ENCODE data around the gene PKNOX2.

The PKNOX2 gene

DNA sequence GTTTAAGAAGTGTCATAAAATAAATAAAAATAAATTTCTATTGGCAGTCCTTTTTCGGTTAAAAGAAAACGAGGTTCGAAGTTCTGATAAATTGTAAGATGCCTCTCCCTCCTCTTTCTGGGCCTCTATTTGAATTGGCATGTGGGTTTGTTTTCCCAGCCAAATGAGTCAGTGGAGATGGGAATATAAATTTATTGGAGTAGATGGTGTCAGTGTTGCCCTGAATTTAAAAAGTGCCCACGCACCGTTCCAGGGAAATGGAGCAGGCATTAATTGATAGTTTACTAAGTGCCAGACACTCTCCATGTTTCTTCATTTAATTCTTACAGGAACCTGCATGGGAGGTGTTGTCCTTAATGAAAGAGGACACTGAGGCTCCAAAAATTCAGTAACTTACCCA, 212.3 kb downstream of the PKNOX2 start:
- TF ChIP-seq, protein P1, sequence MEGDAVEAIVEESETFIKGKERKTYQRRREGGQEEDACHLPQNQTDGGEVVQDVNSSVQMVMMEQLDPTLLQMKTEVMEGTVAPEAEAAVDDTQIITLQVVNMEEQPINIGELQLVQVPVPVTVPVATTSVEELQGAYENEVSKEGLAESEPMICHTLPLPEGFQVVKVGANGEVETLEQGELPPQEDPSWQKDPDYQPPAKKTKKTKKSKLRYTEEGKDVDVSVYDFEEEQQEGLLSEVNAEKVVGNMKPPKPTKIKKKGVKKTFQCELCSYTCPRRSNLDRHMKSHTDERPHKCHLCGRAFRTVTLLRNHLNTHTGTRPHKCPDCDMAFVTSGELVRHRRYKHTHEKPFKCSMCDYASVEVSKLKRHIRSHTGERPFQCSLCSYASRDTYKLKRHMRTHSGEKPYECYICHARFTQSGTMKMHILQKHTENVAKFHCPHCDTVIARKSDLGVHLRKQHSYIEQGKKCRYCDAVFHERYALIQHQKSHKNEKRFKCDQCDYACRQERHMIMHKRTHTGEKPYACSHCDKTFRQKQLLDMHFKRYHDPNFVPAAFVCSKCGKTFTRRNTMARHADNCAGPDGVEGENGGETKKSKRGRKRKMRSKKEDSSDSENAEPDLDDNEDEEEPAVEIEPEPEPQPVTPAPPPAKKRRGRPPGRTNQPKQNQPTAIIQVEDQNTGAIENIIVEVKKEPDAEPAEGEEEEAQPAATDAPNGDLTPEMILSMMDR (IDR thresholded peaks at IDR 0.05), result no peak
- H3K4me1 Mint-ChIP-seq, result peaks cover 100% of the 10 kb centered on the region
- peaks cover 4% of the 10 kb centered on the region for H3K27me3 Mint-ChIP-seq (ENCODE audit: low read depth, poor library complexity)

DNA sequence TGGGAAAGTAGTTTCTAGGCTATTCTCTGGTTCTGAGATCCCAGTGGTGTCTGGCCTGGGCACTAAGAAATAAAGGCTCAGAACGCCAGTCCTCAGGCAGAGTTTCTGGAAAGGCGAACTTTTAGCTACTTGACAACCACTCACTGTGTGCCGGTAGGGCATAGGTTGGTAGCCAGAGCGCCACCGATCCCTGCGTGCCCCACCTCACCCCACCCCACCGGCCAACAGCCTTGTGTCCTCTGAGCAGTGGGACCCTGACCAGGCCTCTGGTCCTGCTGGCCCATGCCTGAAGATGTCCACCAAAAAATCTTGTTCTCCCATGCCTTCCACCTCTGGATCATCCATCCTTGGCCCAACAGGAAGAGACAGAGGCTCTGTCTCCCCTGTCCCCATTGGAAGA, 213.5 kb downstream of the PKNOX2 start:
- Mint-ChIP-seq H3K36me3 (ENCODE audit: low read depth) (peaks cover 17% of the 10 kb centered on the region), H3K27ac (no peak overlapping the region), H3K27me3 (ENCODE audit: low read depth, poor library complexity) (peaks cover 4% of the 10 kb centered on the region), H3K9me3 (no peaks in the 10 kb centered on the region), H3K4me1 (peaks cover 99% of the 10 kb centered on the region), H3K4me3 (no peak overlapping the region)
- TF ChIP-seq, protein P1 (IDR thresholded peaks at IDR 0.05), result no peak
- no peak for DNase-seq

More for the DNA sequence above, 212.3 kb downstream of the PKNOX2 start:
- Mint-ChIP-seq H3K9me3 (no peaks in the 10 kb centered on the region), H3K27ac (no peak overlapping the region), H3K4me3 (peak overlapping the region; percentile 45), H3K36me3 (ENCODE audit: low read depth) (peaks cover 12% of the 10 kb centered on the region)
- DNase-seq, result no peak

DNA sequence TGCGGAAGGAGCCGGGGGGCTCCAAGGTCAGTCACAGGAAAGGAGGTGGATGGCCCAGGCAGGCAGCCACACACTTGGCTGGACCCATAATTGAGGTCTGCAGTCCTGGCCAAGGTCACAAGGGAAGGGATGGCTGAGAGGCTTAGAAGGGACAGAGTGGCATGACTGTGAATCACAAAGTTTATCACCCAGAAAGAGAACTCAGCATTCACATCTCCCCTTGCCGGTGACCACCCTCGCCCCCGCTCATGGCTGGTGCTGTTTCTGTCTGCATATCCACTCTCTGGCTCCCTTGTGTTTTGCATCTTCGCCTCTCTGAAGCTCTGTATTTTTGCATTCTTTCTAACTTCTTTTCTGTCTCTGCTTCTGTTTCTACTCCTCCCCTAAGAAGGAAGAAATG, 214.0 kb downstream of the PKNOX2 start:
- DNase-seq, result peak; percentile 44
- Mint-ChIP-seq H3K36me3 (ENCODE audit: low read depth) (peaks cover 18% of the 10 kb centered on the region), H3K4me1 (peaks cover 94% of the 10 kb centered on the region), H3K9me3 (no peaks in the 10 kb centered on the region), H3K27me3 (ENCODE audit: low read depth, poor library complexity) (peaks cover 4% of the 10 kb centered on the region), H3K4me3 (no peak overlapping the region), H3K27ac (no peak overlapping the region)
- TF ChIP-seq, protein P1 (IDR thresholded peaks at IDR 0.05), result no peak

DNA sequence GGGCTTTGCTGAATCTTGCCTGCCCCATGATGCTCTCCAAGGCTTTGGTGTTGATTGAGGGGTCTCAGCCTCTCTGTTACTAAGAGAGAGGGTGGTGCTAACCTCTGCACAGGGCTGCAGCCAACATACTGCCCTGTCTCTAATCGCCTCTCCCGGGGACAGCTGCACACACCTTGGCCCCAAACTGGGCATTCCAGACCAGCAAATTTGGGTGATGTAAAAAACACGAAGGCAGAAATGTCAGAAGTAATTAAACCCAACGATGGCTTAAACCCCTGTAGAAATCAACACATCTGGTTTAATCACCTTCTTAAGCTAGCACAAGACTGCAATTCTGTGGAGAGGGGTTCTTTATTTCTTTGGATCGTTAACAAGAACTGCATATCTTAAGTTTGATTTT, 215.0 kb downstream of the PKNOX2 start:
- no peak for DNase-seq
- TF ChIP-seq, protein P1 (IDR thresholded peaks at IDR 0.05), result no peak
- Mint-ChIP-seq H3K36me3 (ENCODE audit: low read depth) (peaks cover 27% of the 10 kb centered on the region), H3K4me1 (peaks cover 84% of the 10 kb centered on the region), H3K27ac (no peak overlapping the region), H3K9me3 (no peaks in the 10 kb centered on the region), H3K27me3 (ENCODE audit: low read depth, poor library complexity) (peaks cover 7% of the 10 kb centered on the region), H3K4me3 (peak overlapping the region; percentile 41)

DNA sequence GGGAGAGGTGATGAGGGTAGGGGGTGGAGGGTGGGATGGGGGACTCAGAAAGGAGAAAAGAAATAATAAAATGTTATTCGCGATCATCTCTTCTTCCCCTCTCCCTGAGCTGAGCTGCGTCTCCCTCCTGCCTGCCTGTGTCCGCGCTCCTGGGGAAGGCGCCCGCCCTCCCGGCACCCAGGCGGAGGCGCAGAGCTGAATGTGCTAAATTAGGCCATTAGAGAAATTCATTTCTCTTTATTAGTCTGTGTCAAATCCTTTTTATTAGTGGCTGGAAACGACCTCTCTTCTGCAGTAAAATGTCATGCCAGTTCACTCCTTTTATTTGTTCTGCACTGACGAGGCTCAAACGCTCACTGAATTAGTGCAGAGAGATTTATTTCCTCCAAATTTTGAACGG, 215.4 kb downstream of the PKNOX2 start:
- peaks cover 80% of the 10 kb centered on the region for H3K4me1 Mint-ChIP-seq
- H3K27ac Mint-ChIP-seq, result no peak overlapping the region
- H3K4me3 Mint-ChIP-seq, result no peak overlapping the region
- peaks cover 31% of the 10 kb centered on the region for H3K36me3 Mint-ChIP-seq (ENCODE audit: low read depth)
- TF ChIP-seq, protein P1 (IDR thresholded peaks at IDR 0.05), result no peak
- no peak for DNase-seq
- no peaks in the 10 kb centered on the region for H3K9me3 Mint-ChIP-seq
- H3K27me3 Mint-ChIP-seq (ENCODE audit: low read depth, poor library complexity), result peaks cover 7% of the 10 kb centered on the region

DNA sequence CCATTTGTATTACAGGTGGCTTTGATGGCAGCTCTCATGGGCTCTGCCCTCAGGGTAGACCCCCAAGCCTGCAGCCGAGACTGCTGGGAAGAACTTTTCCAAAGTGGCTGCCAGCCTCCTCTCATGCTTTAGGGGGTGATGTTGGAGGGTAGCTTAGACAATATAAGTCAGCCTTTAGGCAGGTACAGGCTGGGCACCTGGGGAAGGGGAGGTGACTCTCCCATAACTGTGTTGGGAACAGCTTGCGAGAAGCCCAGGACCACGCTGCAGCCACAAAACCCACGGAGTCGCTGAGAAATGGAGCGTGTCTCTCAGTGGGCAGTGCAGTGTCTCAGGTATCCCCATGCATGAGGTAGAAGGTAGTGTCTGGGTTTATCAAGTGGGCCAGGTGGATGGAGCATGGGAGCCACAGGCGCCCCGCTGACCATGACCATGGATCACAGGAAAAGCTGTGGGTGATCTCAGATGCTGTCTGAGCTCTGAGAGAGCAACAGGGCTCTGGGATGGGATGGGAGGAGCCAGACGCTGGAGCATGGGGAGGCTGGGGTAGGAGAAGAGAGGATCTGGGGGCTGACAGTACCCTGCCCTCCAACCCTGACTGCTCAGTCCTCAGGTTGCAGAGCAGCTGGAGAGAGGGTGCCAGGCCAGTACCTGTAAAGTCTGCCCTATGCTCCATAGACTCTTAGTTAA, 216.3 kb downstream of the PKNOX2 start:
- Mint-ChIP-seq H3K36me3 (ENCODE audit: low read depth) (peaks cover 39% of the 10 kb centered on the region), H3K27ac (no peak overlapping the region), H3K27me3 (ENCODE audit: low read depth, poor library complexity) (peaks cover 7% of the 10 kb centered on the region), H3K4me1 (peaks cover 71% of the 10 kb centered on the region), H3K9me3 (no peaks in the 10 kb centered on the region), H3K4me3 (no peak overlapping the region)
- DNase-seq, result no peak
- TF ChIP-seq, protein P1 (IDR thresholded peaks at IDR 0.05), result no peak
